EL (cell line): ENCODE measurements around the gene TNFRSF6B.

ENCODE experiments used
- DNase-seq: peaks from one replicate; pipeline ENCODE4 v3.0.0-alpha.2; 2016

Gene TNFRSF6B

DNA sequence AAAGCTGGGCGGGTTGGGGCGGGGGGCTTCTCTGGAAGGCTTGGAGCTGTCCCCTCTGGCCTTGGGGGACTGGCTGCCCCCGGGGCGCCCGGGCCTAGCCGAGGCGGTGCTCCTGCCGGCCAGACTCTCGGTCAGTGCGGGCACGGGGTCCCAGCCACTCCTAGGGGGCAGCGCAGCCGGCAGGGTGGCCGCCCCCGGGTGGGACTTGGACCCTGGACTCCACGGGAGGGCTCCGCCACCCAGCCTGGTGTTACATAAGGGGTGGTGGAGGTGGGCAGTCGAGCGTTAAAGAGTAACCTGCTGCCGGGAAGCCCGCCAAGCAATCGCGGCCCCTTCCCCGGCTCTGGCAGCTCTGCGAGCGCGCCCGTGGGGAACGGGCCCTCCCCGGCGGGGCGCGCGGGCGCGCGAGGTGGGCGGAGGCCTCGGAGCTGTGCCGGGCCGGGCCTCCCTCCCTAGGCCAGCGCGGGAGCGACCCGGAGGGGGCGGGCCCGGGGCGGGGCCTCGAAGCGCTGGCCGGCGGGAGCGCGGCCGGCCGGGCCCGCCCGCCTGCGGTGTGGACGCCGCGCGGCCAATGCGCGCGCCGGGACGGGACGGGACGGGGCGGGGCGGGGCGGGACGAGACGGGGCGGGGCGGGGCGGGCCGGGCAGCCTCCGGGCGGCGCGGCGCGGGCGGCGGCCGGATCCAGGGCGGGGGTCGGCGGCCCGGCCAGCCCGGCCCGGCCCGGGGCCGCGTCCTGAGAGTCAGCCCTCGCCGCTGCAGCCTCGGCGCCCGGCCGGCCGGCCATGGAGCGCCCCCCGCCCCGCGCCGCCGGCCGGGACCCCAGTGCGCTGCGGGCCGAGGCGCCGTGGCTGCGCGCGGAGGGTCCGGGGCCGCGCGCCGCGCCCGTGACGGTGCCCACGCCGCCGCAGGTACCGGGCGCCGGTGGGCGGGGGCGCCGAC is 42.9 kb downstream of the TNFRSF6B start, which contains the start of gene SLC2A4RG:
TSS of gene SLC2A4RG (plus strand) at position 647 of the 940 bp plus-strand sequence. CDS start at position 784, 137 bp downstream.
- peak; percentile 80 for DNase-seq

- DNase-seq = peak; percentile 49
These were observed 43.7 kb downstream of the TNFRSF6B start for GRCh38 chr20:63740070-63740626.

DNA sequence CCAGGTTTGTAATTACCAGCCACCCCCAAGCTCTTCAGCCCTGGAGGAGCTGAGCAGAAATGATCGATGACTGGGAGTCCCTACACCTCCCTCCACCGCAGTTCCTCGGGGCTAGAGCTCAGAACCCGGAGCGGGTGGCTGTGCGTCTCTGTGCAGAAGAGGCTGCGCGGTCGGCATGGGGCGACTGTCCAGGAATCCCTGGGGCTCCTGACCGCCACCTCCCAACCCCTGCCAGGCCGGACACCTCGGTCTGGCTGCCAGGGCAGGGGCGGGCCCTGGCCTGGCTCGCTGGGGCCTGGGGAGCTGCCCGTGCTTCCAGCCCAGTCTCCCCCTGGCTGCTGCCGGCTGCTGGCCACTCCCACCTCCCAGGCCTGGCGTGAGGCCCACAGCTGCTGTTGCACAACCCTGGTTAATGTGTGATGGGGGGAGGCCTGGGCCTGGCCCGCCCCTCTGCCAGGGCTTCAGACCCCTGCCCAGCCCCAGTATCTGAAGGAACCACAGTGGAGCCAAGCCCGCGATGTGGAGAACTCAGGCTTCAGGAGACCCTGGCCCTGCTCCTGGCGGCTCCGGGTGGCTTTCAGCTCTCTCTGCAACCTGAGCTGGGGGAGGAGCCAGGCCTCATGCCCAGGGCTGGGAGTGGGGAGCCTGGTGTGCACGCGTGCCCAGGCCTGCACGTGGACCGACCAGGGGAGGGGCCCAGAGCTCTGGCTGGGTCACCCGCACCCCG is 44.3 kb downstream of the TNFRSF6B start:
- DNase-seq = peak; percentile 92

DNA sequence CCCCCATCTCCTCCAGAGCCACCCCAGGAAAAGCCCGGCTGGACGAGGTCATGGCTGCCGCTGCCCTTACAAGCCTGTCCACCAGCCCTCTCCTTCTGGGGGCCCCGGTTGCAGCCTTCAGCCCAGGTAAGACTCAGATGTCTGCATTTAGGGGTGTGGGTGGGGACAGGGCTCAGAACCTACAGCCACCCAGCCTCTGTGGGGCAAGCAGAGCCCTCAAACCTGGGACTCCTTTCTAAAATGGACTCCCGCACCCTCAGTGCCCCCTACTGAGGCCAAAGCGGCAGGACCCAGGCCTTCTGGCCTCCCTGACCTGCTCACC is 44.9 kb downstream of the TNFRSF6B start:
- no peak for DNase-seq

- DNase-seq = no peak
These were observed 45.4 kb downstream of the TNFRSF6B start for GRCh38 chr20:63741676-63742380.

- no peak for DNase-seq
These were observed 46.1 kb downstream of the TNFRSF6B start for GRCh38 chr20:63742381-63743024.

GRCh38 chr20:63743210-63743970 is 46.9 kb downstream of the TNFRSF6B start:
- no peak for DNase-seq

GRCh38 chr20:63744158-63744557 is 47.7 kb downstream of the TNFRSF6B start:
- DNase-seq = no peak

GRCh38 chr20:63744574-63745423 is 48.3 kb downstream of the TNFRSF6B start:
- DNase-seq = no peak

- DNase-seq = no peak
These were observed 49.0 kb downstream of the TNFRSF6B start for GRCh38 chr20:63745424-63745805.

- no peak for DNase-seq
These were observed 49.7 kb downstream of the TNFRSF6B start for GRCh38 chr20:63745961-63746731.

GRCh38 chr20:63746751-63747315 is 50.4 kb downstream of the TNFRSF6B start:
- no peak for DNase-seq

DNA sequence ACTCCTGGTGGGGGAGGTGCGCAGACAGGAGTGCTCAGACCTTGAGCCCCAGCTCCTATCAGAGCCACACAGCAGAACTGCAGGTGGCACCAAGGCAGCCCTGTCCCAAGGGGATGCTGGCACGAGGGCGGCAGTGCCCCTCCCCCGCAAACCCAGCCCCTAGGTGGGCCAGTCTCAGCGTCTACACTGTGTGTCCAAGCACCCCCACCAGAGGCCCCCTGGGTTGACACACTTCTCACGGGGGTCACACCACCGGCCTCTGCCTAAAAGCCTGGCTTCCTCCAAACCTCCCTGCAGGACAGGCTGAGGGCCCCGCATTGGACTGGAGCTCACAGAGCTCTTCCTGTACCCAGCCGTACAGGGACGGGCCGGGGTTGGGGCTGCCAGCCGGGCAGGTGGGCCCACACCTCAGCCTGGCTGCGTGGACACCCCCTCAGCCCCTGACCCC is 51.2 kb downstream of the TNFRSF6B start:
- no peak for DNase-seq
